GM21576 (cell line): ENCODE data around the gene SPDYE16.
"Not testable (repeated sequence)": the region's sequence is repeated elsewhere in the genome, so short reads cannot be mapped to it uniquely, and the experiment has no call there.

Experiments
- ATAC-seq: cut with Tn5 transposase; IDR thresholded peaks from one replicate; pipeline ENCODE4 v1.9.1; 2021; ENCODE audit warnings: mild to moderate bottlenecking, moderate library complexity; ENCODE audit not compliant: unreplicated experiment

The SPDYE16 gene, protein sequence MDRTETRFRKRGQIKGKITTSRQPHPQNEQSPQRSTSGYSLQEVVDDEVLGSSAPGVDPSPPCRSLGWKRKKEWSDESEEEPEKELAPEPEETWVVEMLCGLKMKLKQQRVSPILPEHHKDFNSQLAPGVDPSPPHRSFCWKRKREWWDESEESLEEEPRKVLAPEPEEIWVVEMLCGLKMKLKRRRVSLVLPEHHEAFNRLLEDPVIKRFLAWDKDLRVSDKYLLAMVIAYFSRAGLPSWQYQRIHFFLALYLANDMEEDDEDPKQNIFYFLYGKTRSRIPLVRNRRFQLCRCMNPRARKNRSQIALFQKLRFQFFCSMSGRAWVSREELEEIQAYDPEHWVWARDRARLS

GRCh38 chr7:76543197-76543596 is at the start of gene SPDYE16:
Gene SPDYE16 (minus strand): TSS chr7:76543297. CDS start chr7:76541459, 1,838 bp downstream.
- not testable (repeated sequence) for ATAC-seq

- ATAC-seq, result not testable (repeated sequence)
Measured at GRCh38 chr7:76592694-76593093, 49.6 kb upstream of the SPDYE16 start.

DNA sequence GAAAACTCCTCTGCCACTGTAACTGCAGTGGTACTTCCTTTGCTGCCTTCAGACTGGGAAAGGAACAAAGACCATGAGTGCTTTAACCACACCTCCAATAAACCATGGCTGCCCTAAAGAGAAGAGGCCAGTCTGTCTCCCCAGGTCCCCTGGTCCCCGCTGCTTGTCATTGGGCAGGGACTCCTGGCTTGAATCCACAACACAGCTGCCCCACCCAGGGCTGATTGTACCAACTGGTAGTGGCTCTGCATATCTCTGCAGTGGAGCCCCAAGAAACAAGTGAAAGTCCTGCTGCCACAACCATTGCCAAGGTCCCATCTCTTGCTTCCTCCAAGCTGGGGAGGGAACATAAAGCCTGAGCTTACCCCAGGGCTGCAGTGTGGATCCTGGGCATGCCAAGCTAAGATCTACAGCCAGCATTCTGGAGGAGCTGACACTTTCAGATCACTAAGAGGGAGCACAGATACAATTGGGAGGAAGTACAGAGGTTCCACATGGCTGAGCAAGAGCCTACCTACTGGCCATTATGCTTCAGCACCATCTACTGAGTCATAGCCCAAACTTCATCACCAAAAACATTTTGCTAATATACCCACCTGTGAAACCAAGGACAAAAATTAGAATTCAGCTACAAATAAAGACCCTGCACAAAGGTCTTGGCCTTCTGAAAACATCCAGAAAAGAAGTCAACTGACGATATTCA is 48.7 kb upstream of the SPDYE16 start:
- ATAC-seq, result peak; percentile 73

DNA sequence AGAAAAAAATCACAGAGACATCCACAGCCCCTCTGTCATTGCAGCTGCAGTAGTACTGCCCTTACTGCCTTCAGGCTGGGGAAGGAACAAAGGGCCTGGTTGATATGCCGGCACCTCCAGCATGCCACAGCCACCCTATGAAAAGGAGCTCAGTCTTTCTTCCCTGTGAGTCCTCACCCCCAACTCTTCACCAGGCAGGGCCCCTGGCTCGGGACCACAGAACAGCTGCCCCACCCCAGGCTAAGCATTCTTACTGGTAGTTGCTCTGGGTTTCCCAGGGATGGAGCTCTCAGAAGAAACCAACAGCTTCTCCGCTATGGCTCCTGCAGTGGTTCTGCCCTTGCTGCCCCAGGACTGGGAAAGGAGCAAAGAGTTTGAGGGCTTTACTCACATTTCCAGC is 47.9 kb upstream of the SPDYE16 start:
- not testable (repeated sequence) for ATAC-seq

- not testable (repeated sequence) for ATAC-seq
Measured at GRCh38 chr7:76588586-76588985, 45.5 kb upstream of the SPDYE16 start.

DNA sequence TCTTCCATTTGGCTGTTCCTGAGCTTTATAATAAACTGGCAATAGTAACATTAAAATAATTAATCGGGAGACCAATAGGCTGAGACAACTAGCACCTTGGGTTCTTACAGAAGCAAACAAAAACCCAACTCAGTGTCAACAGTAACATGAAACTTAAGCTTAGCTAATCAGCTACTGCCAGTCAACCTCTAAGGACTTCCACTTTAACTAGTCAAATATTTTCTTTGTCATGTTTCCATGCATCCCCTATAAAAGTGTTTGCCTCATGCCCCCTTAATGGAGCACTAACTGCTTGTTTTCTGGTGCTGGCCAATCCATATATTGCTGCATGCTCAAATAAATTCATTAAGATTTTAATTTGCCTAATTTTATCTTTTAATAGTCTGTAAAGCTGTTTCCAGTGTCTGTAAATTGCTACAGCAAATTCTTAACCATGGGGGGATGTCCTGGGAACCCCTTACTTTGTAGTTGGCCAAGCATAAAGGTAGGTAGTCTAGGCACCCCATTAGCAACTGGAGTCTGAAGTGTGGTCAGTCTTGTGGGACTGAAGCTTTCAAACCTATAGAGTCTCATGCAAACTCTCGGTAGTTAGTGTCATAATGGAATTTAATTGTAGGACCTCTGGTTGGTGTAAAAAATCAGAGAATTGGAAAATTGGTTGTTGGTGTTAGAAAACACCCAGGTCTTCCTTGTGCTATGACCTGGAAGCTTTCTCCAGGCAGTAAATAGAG is 43.7 kb upstream of the SPDYE16 start:
- ATAC-seq, result not testable (repeated sequence)

- not testable (repeated sequence) for ATAC-seq
Measured at GRCh38 chr7:76583636-76584281, 40.7 kb upstream of the SPDYE16 start.

- not testable (repeated sequence) for ATAC-seq
Measured at GRCh38 chr7:76582848-76583631, 39.9 kb upstream of the SPDYE16 start.

DNA sequence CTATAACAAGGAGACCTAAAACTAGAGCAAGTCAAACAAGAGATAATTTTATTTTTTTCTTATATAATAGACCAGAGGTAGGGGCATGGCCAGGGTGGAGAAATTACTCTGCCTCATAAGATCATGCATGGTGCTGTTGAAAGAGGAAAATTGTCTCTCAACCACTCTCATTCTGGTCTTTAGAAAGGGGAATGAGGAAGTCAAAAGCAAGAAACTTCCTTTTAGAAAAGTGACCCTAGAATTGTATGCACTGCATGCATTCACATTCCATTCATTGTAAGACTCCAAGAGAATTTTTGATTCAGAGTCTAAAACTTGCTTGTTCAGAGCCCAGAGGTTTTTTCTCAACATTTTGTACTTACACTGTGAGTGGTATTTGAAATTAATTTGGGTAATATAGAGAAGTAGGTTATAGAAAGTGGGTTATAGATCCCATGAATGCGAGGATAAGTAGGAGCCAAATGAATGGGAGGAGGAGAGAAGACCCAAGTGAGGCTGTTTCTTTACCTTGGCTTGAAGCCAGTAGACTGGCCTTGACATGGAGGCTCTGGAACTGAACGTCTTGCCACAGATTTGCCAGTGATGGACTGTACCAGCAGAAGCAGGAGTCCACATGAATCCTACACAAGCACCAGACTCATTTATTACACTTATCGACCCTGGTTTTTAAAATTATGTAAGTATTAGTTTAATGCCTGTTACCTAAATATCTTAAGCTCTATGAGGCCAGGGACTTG is 33.0 kb upstream of the SPDYE16 start:
- not testable (repeated sequence) for ATAC-seq

GRCh38 chr7:76575431-76575830 is 32.3 kb upstream of the SPDYE16 start:
- ATAC-seq, result not testable (repeated sequence)

GRCh38 chr7:76572296-76572695 is 29.2 kb upstream of the SPDYE16 start:
- ATAC-seq, result not testable (repeated sequence)

DNA sequence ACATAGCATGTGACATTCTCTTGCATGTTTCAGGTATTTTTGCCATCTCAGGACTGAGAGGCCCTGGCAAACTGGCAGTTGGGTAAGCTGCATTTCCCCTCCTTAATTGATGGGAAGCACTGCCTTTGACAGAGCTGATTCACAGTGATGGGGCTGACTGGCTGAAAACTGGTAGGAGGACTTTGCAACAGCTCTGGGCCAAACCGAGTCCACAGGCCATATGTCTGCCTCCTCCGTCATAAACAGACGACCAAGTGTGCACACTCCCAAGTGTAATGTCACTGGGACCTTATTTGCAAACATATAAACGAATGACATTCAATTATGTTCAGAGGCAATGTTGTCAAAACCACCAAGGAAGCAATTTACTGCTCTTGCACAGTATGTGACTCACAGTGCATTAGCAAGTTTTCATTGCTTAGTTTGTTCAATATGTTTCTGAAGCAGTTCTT is 27.3 kb upstream of the SPDYE16 start:
- ATAC-seq, result not testable (repeated sequence)

GRCh38 chr7:76568742-76569141 is 25.6 kb upstream of the SPDYE16 start:
- not testable (repeated sequence) for ATAC-seq

GRCh38 chr7:76567753-76568152 is 24.7 kb upstream of the SPDYE16 start:
- not testable (repeated sequence) for ATAC-seq

- ATAC-seq, result not testable (repeated sequence)
Measured at GRCh38 chr7:76567311-76567710, 24.2 kb upstream of the SPDYE16 start.

DNA sequence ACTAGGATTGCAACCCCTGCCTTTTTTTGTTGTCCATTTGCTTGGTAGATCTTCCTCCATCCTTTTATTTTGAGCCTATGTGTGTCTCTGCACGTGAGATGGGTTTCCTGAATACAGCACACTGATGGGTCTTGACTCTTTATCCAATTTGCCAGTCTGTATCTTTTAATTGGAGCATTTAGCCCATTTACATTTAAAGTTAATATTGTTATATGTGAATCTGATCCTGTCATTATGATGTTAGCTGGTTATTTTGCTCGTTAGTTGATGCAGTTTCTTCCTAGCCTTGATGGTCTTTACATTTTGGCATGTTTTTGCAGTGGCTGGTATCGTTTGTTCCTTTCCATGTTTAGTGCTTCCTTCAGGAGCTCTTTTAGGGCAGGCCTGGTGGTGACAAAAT is 21.9 kb upstream of the SPDYE16 start:
- not testable (repeated sequence) for ATAC-seq

- ATAC-seq, result not testable (repeated sequence)
Measured at GRCh38 chr7:76561342-76561741, 18.2 kb upstream of the SPDYE16 start.

DNA sequence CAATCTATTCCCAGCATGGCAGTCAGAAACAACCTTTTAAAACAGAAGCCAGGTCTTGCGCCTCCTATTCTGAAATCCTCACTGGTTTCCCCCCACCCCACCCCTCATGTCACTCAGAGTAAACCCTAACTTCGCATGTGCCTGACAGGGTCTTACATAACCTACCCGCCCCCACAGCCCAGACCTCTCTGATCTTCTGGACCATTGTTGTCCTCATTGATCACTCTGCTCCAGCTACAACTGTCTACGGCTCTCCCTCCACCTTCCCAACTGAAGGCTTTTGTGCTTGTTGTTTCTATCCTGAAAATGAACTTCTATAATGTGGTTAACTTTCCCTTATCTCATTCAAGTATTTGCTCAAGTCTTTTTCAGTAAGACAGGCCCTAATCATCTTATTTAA is 17.1 kb upstream of the SPDYE16 start:
- not testable (repeated sequence) for ATAC-seq

- ATAC-seq, result not testable (repeated sequence)
Measured at GRCh38 chr7:76559685-76560084, 16.6 kb upstream of the SPDYE16 start.
